ENCODE measurements around the gene HCN3. TPM values are rescaled to one million over a fixed set of nuclear protein-coding genes. Genes with fewer than 3 reads are reported as not detected.
"Not testable (repeated sequence)": the region's sequence is repeated elsewhere in the genome, so short reads cannot be mapped to it uniquely, and the experiment has no call there.

HCN3 gene
- total RNA-seq, result 2.8 and 3.8 TPM in 2 replicates

- no peaks in the 10 kb centered on the region for H3K36me3 ChIP-seq (ENCODE audit: control insufficient read depth, insufficient read depth, low read length)
- TF ChIP-seq, protein P1, sequence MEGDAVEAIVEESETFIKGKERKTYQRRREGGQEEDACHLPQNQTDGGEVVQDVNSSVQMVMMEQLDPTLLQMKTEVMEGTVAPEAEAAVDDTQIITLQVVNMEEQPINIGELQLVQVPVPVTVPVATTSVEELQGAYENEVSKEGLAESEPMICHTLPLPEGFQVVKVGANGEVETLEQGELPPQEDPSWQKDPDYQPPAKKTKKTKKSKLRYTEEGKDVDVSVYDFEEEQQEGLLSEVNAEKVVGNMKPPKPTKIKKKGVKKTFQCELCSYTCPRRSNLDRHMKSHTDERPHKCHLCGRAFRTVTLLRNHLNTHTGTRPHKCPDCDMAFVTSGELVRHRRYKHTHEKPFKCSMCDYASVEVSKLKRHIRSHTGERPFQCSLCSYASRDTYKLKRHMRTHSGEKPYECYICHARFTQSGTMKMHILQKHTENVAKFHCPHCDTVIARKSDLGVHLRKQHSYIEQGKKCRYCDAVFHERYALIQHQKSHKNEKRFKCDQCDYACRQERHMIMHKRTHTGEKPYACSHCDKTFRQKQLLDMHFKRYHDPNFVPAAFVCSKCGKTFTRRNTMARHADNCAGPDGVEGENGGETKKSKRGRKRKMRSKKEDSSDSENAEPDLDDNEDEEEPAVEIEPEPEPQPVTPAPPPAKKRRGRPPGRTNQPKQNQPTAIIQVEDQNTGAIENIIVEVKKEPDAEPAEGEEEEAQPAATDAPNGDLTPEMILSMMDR (IDR thresholded peaks at IDR 0.05; ENCODE audit: insufficient read depth, low read length, poor library complexity, severe bottlenecking), result peak; percentile 34
- peak; percentile 75 for DNase-seq (ENCODE audit: low read depth)
- no peaks in the 10 kb centered on the region for H3K27me3 ChIP-seq (ENCODE audit: control insufficient read depth, insufficient read depth, low read length)
- peak within 1 kb of the TSS; percentile 70 for H3K4me3 ChIP-seq (ENCODE audit: low read depth, low read length)
Measured at GRCh38 chr1:155277070-155277901, at the start of gene HCN3. Gene HCN3, plus strand, starts transcription at chr1:155277463. Its CDS starts 128 bp downstream, at chr1:155277591.

GRCh38 chr1:155228096-155228427 is 49.2 kb upstream of the HCN3 start:
- Histone ChIP-seq H3K4me3 (ENCODE audit: low read depth, low read length) (peak overlapping the region; percentile 35), H3K27me3 (ENCODE audit: control insufficient read depth, insufficient read depth, low read length) (no peaks in the 10 kb centered on the region), H3K36me3 (ENCODE audit: control insufficient read depth, insufficient read depth, low read length) (no peaks in the 10 kb centered on the region)
- TF ChIP-seq, protein P1 (IDR thresholded peaks at IDR 0.05; ENCODE audit: insufficient read depth, low read length, poor library complexity, severe bottlenecking), result no peak
- DNase-seq (ENCODE audit: low read depth), result no peak

DNA sequence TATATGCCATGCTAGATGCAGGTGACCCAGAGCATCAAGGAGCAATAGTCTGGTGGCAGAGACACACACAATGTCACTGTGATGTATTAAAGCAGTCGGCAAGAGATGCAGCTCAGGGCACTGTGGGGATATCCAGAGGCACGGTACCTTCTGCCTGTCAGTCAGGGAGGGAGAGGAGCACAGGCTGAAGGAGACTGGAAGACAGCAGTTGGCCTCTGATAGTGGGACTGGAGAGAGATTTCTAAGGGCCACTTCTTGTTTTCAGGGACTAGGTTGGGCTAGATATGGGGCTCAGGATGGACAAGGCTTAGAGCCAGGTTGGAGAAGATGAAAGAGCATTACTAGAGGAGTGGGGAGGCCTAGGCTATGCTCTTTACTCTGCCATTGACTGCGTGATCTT is 46.0 kb upstream of the HCN3 start:
- H3K27me3 ChIP-seq (ENCODE audit: control insufficient read depth, insufficient read depth, low read length); H3K36me3 ChIP-seq (ENCODE audit: control insufficient read depth, insufficient read depth, low read length); H3K4me3 ChIP-seq (ENCODE audit: low read depth, low read length); DNase-seq (ENCODE audit: low read depth): not testable (repeated sequence)

DNA sequence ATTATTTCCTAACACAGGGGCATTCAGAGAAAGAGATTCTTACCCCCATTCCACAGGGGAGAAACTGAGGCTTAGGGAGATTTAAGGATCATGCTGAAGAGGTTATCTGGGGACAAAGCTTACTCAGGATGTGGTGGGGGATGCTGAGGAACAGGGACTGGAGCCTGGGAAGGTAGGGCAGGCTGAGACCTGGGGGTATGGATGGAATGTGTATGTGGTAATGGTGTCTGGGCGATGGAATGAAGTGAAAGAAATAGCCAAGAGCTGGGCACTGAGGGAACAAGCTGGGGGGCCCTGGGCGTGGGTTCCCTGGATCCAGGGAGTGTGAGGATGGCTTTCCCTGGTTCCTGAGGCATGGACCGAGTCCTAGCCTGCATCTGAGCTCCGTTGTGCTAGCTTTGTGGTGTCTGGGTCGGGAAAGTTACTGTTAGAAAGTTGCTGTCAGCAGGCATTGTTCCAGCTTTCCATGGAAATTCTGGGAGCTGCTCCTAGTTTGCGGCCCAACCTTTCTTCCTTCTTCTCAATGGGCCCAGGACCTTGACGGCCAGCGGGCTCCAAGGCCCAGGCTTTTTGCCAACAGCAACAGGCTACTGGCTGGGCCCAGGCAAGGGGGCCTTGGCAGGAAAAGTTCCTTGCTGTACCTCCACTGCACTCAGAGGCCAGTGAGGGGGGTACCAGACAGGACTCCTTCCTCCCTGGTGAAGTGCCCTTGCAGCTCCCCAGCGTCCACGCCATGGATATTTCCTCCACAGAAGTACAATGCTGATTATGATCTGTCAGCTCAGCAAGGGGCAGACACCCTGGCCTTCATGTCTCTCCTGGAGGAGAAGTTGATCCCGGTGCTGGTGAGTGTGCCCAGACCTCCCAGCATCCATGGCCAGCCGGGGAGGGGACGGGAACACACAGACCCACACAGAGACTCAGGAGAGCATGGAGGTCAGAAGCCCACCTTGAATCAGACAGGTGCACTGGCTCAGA is 45.0 kb upstream of the HCN3 start:
- not testable (repeated sequence) for H3K36me3 ChIP-seq (ENCODE audit: control insufficient read depth, insufficient read depth, low read length); H3K27me3 ChIP-seq (ENCODE audit: control insufficient read depth, insufficient read depth, low read length); DNase-seq (ENCODE audit: low read depth); H3K4me3 ChIP-seq (ENCODE audit: low read depth, low read length)

DNA sequence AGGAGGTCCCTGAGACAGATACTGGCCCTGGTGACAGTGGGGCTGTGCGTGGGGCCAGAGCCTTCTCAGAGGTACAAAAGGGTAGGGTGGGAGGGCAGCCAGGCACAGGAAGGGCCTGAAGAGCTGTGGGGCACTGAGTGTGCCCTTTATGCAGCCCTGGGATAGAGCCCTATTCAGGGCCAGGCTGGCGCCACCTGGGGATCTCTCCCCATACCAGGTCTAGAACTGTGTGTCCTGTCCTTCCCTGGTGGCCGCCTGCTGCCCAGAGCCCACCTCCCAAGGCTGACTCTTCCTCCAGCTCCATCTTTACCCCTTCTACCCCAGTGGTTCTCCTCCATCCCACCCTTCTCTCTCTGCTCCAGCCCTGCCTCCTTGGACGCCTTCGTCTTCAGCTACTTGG is 43.8 kb upstream of the HCN3 start:
- not testable (repeated sequence) for H3K4me3 ChIP-seq (ENCODE audit: low read depth, low read length); DNase-seq (ENCODE audit: low read depth)

DNA sequence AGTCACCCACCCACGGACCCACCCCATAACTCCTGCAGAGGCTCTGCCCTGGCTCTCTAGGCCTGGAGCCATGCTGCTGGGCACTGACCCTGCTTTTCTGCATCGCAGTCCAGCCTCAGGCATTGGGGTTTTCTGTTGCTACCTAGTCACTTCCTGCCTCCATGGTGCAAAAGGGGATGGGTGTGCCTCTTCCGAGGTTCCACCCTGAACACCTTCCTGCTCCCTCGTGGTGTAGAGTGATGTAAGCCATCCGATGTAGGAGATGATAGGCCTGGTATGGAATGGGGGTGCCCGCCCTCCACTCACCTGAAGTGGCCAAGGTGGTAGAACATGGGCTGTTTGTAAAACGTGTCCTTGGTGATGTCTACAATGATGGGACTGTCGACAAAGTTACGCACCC is 41.9 kb upstream of the HCN3 start:
- not testable (repeated sequence) for DNase-seq (ENCODE audit: low read depth); H3K27me3 ChIP-seq (ENCODE audit: control insufficient read depth, insufficient read depth, low read length); H3K36me3 ChIP-seq (ENCODE audit: control insufficient read depth, insufficient read depth, low read length); H3K4me3 ChIP-seq (ENCODE audit: low read depth, low read length)

More for the DNA sequence above, 43.8 kb upstream of the HCN3 start:
- H3K36me3 ChIP-seq (ENCODE audit: control insufficient read depth, insufficient read depth, low read length); H3K27me3 ChIP-seq (ENCODE audit: control insufficient read depth, insufficient read depth, low read length): not testable (repeated sequence)

DNA sequence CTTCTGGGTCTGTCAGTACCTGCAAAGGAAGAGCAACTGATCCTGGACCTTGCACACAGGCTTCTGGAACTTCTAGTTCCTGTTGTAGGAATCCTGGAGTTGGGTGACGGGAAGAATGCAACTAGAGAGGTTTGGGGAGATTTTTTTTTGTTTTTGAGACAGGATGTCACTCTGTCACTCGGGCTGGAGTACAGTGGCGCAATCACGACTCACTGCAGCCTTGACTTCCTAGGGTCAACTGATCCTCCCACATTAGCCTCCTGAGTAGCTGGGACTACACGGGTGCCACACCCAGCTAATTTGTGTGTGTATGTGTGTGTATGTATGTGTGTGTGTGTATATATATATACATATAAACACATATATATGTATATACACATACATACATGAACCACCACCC is 40.8 kb upstream of the HCN3 start:
- no peak overlapping the region for H3K4me3 ChIP-seq (ENCODE audit: low read depth, low read length)
- no peaks in the 10 kb centered on the region for H3K27me3 ChIP-seq (ENCODE audit: control insufficient read depth, insufficient read depth, low read length)
- TF ChIP-seq, protein P1 (IDR thresholded peaks at IDR 0.05; ENCODE audit: insufficient read depth, low read length, poor library complexity, severe bottlenecking), result no peak
- H3K36me3 ChIP-seq (ENCODE audit: control insufficient read depth, insufficient read depth, low read length), result no peaks in the 10 kb centered on the region
- no peak for DNase-seq (ENCODE audit: low read depth)

All from kidney epithelial cell (primary cell).